Myocyte (in vitro differentiated cells): ENCODE results near the gene HCFC1R1. TPM values are rescaled to one million over a fixed set of nuclear protein-coding genes. Genes with fewer than 3 reads are reported as not detected.
"Not testable (repeated sequence)": the region's sequence is repeated elsewhere in the genome, so short reads cannot be mapped to it uniquely, and the experiment has no call there.

ENCODE experiments used
- DNase-seq: peaks from one replicate; pipeline ENCODE4 v3.0.0-alpha.2; 2012; ENCODE audit warnings: low read depth
- total RNA-seq: library from RNA; depleted of rRNA; stranded (reverse); fragments of >200 nt; gene quantifications from 2 replicates; pipeline ENCODE4 v1.2.3, GENCODE V29; 2014

Gene HCFC1R1
- total RNA-seq, 1 donor from 2014 or later, result 34.9 TPM

DNA sequence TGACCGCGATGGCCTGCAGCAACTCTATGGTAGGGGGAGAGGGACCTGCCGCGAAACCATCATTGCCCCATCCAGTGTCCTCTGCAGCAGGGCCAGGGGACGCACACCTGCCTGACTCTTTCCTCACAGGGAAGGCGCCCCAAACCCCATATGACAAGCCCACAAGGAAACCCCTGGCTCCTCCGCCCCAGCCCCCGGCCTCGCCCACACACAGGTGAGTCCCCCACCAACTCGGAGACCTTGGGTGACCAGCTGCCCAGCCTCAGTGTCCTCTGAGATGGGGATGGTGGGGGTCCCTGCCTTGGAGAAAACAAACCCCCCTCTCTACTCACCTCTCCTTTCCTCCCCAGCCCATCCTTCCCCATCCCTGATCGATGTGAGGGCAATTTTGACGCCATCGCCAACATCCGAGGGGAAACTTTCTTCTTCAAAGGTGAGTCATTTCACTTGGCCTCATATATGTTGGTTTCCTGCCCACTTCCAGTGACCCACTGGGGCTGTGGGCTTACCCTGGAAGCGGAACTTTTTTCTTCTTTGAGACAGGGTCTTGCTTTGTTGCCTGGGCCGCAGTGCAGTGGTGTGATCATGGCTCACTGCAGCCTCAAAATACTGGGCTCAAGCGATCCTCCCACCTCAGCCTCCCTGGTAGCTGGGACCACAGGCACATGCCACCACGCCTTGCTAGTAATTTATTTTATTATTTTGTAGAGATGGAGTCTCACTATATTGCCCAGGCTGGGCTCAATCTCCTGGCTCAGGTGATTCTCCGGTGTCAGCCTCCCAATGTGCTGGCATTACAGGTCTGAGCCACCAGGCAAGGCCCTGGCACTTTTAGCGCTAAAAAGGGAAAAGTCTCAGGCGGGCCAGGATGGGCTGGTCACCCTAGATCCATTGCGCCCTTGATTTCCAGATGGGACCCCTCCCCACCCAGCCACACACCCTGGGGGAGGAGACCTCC lies 33.7 kb upstream of the HCFC1R1 start:
- DNase-seq, result no peak

DNA sequence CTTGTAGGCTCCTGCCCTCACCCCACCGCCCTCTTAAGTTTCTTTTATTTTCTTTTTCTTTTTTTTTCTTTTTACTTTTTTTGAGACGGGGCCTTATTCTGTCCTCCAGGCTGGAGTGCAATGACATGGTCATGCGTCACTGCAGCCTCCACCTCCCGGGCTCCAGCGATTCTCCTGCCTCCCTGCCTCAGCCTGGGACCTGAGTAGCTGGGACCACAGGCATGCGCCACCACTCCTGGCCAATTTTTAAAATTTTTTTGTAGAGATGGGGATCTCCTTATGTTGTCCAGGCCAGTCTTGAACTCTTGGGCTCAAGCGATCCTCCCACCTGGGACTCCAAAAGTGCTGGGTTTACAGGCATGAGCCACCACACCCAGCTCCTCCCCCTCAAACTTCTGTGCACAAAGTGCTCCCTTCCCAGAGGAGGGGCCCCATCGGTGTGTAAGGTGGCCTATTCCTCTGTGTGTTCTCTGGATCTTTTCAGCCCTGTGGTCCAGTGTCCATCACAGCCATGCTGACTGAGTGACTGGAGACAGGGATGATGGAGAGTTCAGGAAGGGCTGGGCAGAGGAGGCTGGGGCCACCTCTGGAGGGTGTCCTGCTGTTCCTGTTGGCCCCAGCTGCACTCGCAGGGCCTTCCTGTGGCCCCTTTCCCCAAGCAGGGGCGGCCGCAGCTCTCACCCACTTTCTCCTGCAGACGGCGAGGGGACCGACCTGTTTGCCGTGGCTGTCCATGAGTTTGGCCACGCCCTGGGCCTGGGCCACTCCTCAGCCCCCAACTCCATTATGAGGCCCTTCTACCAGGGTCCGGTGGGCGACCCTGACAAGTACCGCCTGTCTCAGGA lies 32.8 kb upstream of the HCFC1R1 start:
- DNase-seq, result no peak

- DNase-seq, result not testable (repeated sequence)
Measured at GRCh38 chr16:3055734-3056115, 32.0 kb upstream of the HCFC1R1 start.

- DNase-seq, result no peak
Measured at GRCh38 chr16:3054965-3055733, 31.4 kb upstream of the HCFC1R1 start.

- not testable (repeated sequence) for DNase-seq
Measured at GRCh38 chr16:3053330-3053710, 29.6 kb upstream of the HCFC1R1 start.

DNA sequence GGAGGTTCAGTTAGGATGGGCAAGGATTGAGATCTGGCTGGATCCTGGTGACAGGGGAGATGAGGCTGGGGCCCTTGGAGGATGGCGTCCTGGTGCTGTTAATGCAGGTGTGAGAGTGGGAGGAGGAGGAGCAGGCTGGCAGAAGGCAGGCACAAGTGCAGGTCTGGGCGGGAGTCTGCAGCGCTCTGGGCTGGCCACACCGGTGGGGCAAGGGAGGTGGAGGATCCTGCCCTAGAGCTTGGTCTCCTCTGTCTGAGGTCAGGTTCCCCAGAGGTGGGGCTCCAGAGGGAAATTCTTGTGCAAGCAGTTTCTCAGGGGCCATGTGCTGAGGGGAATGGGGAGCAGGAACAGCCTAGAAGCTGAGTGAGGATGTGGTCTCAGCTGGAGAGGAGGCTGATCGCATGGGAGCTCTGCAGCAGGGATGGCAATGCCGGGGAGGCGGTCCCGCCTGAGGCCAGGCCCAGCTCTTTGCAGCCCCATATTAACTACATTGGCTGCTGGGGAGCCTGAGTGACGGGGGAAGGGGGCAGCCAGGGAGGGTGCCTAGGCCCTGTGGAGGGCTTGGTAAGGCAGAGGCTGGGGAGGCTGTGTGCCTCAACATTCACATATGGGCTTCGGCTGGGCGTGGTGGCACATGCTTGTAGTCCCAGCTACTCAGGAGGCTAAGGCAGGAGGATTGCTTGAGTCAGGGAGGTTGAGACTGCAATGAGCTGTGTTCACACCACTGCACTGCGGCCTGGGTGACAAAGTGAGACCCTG lies 29.0 kb upstream of the HCFC1R1 start:
- DNase-seq, result not testable (repeated sequence)

DNA sequence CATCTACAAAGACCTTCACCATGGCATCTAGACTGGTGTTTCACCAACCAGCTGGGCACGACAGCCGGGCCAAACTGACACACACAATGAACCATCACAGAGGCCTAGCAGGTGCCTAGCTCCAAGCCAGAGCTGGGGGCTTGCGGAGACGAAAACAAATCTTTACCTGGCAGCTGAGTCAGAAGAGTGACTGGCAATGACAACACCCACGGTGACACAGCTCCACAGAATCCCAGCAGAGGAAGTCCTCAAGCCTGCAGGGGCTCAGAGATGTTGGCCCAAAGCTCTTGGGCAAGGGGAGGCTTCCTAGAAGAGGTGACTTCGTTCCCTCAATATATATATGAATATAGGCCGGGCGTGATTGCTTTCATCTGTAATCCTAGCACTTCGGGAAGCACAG lies 27.8 kb upstream of the HCFC1R1 start:
- no peak for DNase-seq

- DNase-seq, result no peak
Measured at GRCh38 chr16:3051009-3051408, 27.3 kb upstream of the HCFC1R1 start.

GRCh38 chr16:3050487-3050886 lies 26.7 kb upstream of the HCFC1R1 start:
- no peak for DNase-seq

DNA sequence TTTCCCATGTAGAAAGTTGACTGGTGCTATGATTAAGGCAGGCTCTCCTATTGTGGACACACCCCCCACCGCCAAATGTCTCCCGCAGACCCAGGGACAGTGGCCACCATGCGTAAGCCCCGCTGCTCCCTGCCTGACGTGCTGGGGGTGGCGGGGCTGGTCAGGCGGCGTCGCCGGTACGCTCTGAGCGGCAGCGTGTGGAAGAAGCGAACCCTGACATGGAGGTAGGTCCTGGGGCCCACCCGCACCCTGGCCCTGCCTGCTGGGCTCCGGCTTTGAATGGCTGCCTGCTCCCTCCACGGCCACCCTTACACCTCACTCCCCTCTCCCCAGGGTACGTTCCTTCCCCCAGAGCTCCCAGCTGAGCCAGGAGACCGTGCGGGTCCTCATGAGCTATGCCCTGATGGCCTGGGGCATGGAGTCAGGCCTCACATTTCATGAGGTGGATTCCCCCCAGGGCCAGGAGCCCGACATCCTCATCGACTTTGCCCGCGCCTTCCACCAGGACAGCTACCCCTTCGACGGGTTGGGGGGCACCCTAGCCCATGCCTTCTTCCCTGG lies 26.3 kb upstream of the HCFC1R1 start:
- DNase-seq, result no peak

- DNase-seq, result no peak
Measured at GRCh38 chr16:3047387-3047720, 23.6 kb upstream of the HCFC1R1 start.

GRCh38 chr16:3046641-3047386 lies 23.1 kb upstream of the HCFC1R1 start:
- DNase-seq, result no peak

GRCh38 chr16:3045758-3046640 lies 22.3 kb upstream of the HCFC1R1 start, which contains the start of gene MMP25:
MMP25 (plus strand) TSS chr16:3046561; CDS start chr16:3046918, 357 bp downstream.
- no peak for DNase-seq

- no peak for DNase-seq
Measured at GRCh38 chr16:3044708-3045107, 21.0 kb upstream of the HCFC1R1 start.

DNA sequence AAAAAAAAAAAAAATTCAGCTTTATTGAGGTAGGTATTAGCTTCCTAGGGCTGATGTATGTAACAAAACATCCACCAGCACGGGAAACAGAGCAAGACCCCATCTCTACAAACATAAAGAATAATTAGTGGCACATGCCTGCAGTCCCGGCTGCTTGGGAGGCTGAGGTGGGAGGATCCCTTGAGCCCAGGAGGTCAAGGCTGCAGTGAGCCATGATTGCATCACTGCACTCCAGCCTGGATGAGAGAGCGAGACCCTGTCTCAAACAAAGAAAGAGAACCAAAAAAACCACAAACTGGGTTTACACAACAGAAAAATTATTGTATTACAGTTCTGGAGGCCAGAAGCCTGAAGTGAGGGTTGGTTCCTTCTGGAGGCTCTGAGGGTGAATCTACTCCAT lies 18.6 kb upstream of the HCFC1R1 start:
- DNase-seq, result no peak

GRCh38 chr16:3038896-3039295 lies 15.2 kb upstream of the HCFC1R1 start:
- DNase-seq, result no peak

DNA sequence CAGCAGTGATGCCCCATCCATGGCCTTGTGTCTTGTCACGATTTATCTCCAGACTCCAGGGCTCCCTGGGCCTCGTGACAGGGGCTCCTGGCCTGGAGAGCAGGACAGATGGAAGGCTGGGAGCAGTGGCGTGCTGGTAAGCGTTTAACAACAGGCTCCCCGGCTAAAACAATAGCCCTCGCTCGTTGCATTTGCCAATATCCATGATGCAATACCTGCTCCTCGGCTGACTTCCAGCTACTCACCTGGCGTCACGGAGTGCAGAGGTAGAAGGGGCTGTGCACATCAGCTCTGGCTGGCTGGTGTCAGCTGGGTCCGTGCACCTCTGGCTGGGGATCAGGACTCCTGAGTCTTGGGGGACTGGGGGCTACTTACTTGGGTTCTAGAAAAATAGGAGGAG lies 14.5 kb upstream of the HCFC1R1 start:
- no peak for DNase-seq

DNA sequence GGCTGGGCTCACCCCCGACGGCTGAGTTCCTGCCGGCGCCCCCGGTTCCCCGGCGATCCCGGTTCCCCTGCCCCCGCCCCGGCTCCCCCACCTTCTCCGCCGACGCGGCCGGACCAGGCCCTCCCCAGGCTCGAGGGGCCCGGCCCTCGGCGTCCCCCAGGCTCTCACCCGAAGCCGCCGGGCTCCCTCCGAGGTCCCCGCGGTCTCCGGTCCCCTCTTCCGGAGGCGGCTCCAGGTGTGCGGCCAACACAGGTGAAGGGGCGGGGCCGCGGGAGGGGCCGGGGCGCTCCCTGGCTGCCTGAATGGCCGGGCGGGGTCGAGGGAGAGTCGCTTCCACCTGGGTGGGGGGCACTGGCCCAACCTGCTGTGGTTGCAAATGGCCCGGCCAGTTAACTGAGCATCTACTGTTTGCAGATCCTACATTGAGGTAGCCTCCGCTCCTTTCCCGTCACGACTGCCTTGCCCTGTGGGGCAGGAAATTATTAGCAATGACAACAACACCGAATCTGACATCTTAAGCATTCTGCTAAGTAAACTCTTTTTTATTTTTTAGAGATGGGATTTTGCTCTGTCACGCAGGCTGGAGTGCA lies 13.1 kb upstream of the HCFC1R1 start, which contains the start of gene BICDL2:
Gene BICDL2, minus strand, starts transcription at position 219 of the 590 bp plus-strand sequence. CDS start 1,448 bp downstream, outside the sequence.
- DNase-seq, result no peak
